GM19351 (cell line): ENCODE measurements around the gene SRSF11.
"Not testable (repeated sequence)": the region's sequence is repeated elsewhere in the genome, so short reads cannot be mapped to it uniquely, and the experiment has no call there.

ENCODE experiments used
- ATAC-seq: cut with Tn5 transposase; IDR thresholded peaks from one replicate; pipeline ENCODE4 v1.9.1; 2021; ENCODE audit warnings: mild to moderate bottlenecking, moderate library complexity; ENCODE audit not compliant: unreplicated experiment

SRSF11 gene, protein sequence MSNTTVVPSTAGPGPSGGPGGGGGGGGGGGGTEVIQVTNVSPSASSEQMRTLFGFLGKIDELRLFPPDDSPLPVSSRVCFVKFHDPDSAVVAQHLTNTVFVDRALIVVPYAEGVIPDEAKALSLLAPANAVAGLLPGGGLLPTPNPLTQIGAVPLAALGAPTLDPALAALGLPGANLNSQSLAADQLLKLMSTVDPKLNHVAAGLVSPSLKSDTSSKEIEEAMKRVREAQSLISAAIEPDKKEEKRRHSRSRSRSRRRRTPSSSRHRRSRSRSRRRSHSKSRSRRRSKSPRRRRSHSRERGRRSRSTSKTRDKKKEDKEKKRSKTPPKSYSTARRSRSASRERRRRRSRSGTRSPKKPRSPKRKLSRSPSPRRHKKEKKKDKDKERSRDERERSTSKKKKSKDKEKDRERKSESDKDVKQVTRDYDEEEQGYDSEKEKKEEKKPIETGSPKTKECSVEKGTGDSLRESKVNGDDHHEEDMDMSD

GRCh38 chr1:70221238-70222121 is at the start of gene SRSF11:
Gene SRSF11 (plus strand): TSS chr1:70221380. CDS start chr1:70221637, 257 bp downstream.
- ATAC-seq: peak; percentile 91

DNA sequence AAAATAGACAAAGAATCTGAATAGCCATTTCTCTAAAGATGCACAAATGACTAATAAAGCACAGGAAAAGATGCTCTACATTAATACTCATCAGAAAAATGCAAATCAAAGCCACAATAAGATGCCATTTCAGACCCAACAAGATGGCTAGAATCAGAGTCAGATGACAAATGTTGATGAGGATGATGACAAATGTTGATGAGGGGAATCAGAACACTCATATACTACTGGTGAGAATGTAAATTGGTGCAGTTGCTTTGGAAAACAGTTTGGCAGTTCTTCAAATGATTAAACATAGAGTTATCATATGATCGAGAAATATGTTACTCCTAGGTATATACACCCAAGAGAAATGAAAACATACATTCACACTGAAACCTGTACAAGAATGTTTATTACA is 49.7 kb upstream of the SRSF11 start:
- ATAC-seq: no peak

DNA sequence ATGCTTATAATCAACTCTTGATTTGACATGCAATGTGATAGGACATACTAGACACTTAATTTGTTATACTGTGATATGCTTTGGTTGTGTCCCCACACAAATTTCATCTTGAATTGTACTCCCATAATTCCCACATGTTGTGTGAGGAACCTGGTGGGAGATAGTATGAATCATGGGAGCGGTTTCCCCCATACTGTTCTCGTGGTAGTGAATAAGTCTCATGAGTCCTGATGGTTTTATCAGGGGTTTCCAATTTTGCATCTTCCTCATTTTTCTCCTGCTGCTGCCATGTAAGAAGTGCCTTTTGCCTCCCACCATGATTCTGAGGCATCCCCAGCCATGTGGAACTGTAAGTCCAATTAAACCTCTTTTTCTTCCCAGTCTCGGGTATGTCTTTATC is 36.0 kb upstream of the SRSF11 start:
- ATAC-seq: not testable (repeated sequence)

GRCh38 chr1:70188522-70188921 is 32.7 kb upstream of the SRSF11 start:
- ATAC-seq: no peak

DNA sequence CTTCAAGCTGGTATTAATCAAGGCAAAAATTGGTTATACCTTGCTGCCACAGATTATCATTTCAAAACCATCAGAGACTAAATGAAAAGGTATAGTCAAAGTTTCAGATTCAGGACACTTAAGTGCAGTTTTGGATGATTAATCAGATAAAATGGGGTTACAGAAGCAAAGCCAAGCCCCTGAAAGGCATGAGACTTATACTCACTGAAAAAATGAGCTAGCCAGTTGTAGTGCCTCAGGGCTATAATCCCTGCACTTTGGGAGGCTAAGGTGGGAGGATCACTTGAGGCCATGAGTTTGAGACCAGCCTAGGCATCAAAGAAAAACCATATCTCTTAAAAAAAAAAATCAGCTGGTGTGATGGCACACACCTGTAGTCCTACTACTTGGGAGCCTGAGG is 31.0 kb upstream of the SRSF11 start:
- ATAC-seq: no peak

DNA sequence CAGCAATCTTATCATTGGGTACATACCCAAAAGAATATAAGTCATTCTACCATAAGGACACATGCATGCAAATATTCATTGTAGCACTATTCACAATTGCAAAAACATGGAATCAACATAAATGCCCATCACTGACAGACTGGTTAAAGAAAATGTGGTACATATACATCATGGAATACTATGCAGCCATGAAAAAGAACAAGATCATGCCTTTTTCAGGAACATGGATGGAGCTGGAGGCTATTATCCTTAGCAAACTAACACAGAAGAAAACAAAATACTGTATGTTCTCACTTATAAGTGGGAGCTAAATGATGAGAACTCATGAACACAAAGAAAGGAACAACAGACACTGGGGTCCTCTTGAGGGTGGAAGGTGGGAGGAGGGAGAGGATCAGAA is 28.7 kb upstream of the SRSF11 start:
- ATAC-seq: not testable (repeated sequence)

- ATAC-seq: no peak
These were observed 26.6 kb upstream of the SRSF11 start for GRCh38 chr1:70194601-70195000.

- peak; percentile 41 for ATAC-seq
These were observed 25.8 kb upstream of the SRSF11 start for GRCh38 chr1:70195342-70195741.

GRCh38 chr1:70196333-70196732 is 24.8 kb upstream of the SRSF11 start:
- ATAC-seq: no peak

DNA sequence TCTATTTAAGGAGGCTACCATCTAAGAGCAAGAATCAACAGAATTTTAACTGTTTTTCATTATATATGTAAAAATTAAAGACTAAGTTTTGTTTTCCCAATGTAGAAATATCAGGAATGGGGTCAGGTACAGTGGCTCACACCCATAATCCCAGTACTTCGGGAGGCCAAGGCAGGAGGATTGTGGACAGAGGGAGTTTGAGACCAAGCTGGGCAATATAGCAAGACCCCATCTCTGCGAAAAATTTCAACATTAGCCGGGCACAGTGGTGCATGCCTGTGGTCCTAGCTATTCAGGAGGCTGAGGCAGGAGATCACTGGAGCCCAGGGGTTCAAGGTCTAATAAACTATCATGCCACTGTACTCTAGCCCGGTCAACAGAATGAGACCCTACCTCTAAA is 21.1 kb upstream of the SRSF11 start:
- ATAC-seq: no peak

DNA sequence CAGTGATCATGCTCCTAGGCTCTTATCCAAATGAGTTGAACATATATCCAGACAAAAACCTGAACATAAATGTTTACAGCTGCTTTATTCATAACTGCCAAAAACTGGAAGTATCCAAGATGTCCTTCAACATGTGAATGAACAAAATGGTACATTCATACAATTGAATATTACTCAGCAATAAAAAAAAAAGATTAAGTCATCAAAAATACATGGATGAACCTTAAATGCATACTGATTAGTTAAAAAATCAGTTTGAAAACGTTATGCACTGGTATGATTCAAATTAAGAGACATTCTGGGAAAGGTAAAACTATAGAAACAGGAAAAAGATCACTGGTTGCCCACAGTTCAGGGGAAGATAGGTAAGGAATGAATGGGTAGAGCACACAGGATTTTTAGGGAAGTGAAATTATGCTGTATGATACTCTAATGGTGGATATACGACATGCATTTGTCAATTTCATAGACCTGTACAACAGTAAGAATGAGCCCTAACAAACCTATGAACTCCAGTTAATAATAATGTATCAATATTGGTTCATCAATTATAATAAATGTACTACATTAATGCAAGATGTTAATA is 18.9 kb upstream of the SRSF11 start:
- peak; percentile 23 for ATAC-seq

GRCh38 chr1:70204139-70204538 is 17.0 kb upstream of the SRSF11 start:
- ATAC-seq: no peak

DNA sequence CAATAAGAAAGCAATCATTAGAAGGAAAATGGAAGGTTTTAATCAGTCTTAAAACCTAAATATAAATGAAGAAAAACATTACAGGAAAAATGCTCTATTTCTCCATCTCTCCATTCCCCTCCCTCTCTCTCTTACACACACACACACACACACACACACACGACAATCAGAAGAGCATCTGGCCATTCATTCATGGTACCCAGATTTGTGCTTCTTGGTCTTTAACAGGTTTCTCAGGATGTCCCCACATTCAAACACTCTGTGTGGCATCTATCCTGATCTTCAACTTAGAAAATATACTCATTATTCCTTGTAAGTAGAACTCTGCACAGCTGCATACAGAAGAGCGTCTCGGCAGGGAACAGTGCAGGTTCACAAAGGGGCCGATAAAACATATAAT is 16.6 kb upstream of the SRSF11 start:
- ATAC-seq: no peak

GRCh38 chr1:70205071-70205433 is 16.1 kb upstream of the SRSF11 start:
- peak; percentile 29 for ATAC-seq

DNA sequence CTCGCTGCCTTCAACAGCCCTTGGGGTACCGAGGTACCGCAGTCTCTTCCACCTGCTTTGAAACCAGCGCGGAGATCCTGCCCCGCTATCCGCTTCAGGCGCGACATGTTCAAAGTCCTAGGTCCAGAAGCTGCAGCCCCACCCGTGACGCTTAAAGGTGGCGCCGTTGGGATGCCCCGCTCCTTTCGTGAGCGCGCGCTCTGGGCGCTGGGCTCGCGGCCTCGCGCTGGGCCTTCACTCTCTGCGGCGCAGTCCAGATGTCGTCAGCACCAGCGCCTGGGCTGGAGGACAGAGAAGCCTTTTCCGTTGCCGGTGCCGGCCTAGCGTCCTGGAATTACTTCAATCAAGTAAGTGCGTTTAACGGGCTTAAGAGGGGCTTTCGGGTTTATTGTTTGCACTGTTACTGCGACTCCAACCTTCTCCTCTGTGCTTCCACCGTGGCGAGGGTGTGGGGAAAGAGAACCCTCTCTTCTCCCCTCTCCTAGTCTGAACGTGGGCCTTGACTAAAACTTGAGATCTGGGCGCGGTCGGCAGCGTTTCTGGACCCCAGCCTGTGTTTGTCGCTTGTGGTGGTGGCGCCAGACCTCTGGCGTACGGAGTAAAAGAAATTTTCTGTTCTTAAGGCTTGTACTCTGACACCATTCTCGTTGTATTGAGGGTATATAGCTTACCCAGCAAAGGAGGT is 15.6 kb upstream of the SRSF11 start, which contains the start of gene LRRC40:
LRRC40 (minus strand) TSS at position 146 of the 685 bp plus-strand sequence; CDS start at position 107, 39 bp downstream.
- ATAC-seq: peak; percentile 84

GRCh38 chr1:70206833-70207232 is 14.3 kb upstream of the SRSF11 start:
- ATAC-seq: not testable (repeated sequence)

DNA sequence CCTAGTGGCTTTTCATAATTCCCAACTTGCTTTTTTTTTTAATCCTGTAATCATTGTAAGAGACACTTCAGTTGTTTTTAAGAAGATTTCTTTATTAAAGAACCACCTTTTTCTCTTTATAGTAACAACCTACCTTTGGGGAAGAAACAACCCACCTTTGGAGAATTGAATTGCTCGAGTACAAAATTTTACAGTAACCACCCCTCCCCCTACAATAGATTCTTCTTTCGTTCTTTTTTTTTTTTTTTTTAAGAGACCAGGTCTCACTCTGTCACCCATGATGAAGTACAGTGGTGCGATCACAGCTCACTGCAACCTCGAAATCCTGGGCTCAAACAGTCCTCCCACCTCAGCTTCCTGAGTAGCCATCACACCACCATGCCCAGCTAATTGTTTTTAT is 13.7 kb upstream of the SRSF11 start:
- ATAC-seq: no peak

- no peak for ATAC-seq
These were observed 12.9 kb upstream of the SRSF11 start for GRCh38 chr1:70208292-70208691.

GRCh38 chr1:70210820-70211219 is 10.4 kb upstream of the SRSF11 start:
- no peak for ATAC-seq

DNA sequence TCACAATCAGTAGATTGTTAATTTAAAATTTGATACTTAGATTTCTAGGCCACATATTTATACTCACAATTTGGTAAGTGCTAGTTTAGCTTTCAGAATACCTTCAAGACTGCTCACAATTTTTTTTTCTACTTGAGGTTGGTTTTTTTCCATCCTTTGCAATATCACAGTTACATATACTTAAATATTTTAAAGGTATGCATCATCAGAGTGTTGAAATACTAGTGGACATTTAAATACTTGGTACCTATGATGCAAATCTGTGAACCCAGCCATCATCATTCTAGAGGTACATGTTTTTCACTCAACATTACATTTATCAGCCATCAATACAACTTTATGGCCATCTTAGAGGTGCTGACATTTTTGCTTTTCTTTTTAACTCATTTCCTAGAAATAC is 9.6 kb upstream of the SRSF11 start:
- no peak for ATAC-seq

DNA sequence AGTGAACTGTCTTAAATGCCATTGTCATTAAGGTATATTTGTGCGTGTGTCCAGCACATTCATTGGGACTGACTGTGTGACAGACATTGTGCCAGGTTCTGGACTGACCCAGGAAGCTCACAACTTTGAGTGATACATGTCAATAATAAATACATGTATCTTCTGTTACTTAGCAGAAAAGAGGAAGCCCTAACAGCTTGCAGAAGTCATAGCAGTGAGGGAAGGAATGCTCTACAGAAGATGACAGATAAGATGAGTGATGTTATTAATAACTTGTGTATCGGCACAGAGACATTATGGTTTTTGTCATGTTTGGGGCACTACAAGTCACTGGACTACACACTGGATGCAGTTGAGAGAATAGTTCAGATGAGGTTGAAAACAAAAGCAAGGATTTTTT is 1.2 kb upstream of the SRSF11 start:
- no peak for ATAC-seq
